ENCODE data around the gene R3HDM4.

Gene R3HDM4

DNA sequence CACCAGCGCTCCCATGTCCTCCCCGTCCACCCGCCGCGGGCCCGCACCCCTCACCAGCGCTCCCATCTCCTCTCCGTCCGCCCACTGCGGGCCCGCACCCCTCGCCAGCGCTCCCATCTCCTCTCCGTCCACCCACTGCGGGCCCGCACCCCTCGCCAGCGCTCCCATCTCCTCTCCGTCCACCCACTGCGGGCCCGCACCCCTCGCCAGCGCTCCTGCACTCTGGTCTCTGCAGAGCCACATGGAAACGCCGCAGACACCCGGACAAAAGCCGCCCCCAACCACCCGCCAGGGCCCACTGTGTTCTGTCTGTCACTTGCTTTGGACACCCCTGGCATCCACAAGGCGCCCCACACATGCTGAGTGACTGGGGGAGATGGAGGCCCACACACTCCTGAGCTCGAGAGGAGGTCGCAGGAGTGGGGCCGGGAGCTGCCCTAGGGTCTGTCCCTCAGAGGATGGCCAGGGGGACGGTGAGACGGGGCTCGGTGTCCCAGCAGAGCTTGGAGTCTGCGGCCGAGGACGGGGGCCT, 46.2 kb downstream of the R3HDM4 start:
- Histone ChIP-seq H3K4me3 (ENCODE audit: insufficient read depth, low read depth, low read length, poor library complexity, severe bottlenecking) (no peak overlapping the region), H3K4me1 (ENCODE audit: control insufficient read depth, insufficient read depth, low read length, poor library complexity, severe bottlenecking) (peaks cover 14% of the 10 kb centered on the region), H3K27me3 (replicated peaks; ENCODE audit: control insufficient read depth, insufficient read depth, low read length, poor library complexity, severe bottlenecking) (no peaks in the 10 kb centered on the region), H3K36me3 (ENCODE audit: control insufficient read depth, insufficient read depth, low read length) (peaks cover 37% of the 10 kb centered on the region), H3K9me3 (ENCODE audit: control insufficient read depth, low read length) (no peaks in the 10 kb centered on the region), H3K27ac (ENCODE audit: insufficient read depth, low read length, poor library complexity, severe bottlenecking) (no peak overlapping the region)
- no peak for DNase-seq

DNA sequence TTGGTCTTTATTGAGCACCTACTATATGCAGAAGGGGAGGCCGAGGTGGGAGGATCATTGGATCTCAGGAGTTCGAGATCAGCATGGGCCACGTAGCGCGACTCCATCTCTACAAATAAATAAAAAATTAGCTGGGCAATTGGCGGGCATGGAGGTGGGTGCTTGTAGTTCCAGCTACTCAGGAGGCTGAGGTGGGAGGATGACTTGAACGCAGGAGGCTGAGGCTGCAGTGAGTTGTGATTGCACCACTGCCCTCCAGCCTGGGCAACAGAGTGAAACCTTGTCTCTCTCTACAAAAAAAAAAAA, 49.8 kb downstream of the R3HDM4 start:
- Histone ChIP-seq H3K4me1 (ENCODE audit: control insufficient read depth, insufficient read depth, low read length, poor library complexity, severe bottlenecking) (peaks cover 22% of the 10 kb centered on the region), H3K27ac (ENCODE audit: insufficient read depth, low read length, poor library complexity, severe bottlenecking) (no peak overlapping the region), H3K27me3 (replicated peaks; ENCODE audit: control insufficient read depth, insufficient read depth, low read length, poor library complexity, severe bottlenecking) (peaks cover 8% of the 10 kb centered on the region), H3K4me3 (ENCODE audit: insufficient read depth, low read depth, low read length, poor library complexity, severe bottlenecking) (peak overlapping the region; percentile 33), H3K36me3 (ENCODE audit: control insufficient read depth, insufficient read depth, low read length) (peaks cover 9% of the 10 kb centered on the region), H3K9me3 (ENCODE audit: control insufficient read depth, low read length) (no peaks in the 10 kb centered on the region)
- no peak for DNase-seq

DNA sequence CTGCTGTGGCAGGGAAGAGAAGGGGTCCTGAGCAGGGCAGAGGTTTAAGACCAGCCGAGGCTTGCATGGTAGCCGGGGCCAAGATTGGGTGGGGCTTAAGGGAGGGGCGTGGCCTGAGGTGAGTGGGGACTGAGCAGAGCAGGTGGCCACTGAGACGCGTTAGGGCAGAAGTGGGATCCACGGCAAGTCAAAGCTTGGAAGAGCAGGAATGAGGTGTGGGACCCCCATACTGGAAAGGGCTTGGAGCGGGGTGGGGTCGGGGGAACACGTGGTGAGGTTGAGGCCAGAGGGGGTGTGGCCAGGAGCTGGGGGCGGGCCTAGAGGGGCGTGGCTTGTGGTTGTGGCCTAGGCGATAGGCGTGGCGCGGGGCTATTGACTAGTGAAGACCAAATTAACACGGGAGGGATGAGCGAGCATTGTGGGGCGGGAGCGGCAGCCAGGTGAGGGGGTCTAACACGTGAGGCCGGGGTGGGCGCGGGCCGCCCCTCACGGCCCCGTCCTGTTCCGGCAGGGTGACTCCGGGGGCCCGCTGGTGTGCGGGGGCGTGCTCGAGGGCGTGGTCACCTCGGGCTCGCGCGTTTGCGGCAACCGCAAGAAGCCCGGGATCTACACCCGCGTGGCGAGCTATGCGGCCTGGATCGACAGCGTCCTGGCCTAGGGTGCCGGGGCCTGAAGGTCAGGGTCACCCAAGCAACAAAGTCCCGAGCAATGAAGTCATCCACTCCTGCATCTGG, 50.3 kb downstream of the R3HDM4 start:
- peaks cover 22% of the 10 kb centered on the region for H3K4me1 ChIP-seq (ENCODE audit: control insufficient read depth, insufficient read depth, low read length, poor library complexity, severe bottlenecking)
- peak; percentile 69 to 73 (median 72) for DNase-seq
- H3K9me3 ChIP-seq (ENCODE audit: control insufficient read depth, low read length) = no peaks in the 10 kb centered on the region
- peaks cover 5% of the 10 kb centered on the region for H3K36me3 ChIP-seq (ENCODE audit: control insufficient read depth, insufficient read depth, low read length)
- peak overlapping the region; percentile 33 for H3K4me3 ChIP-seq (ENCODE audit: insufficient read depth, low read depth, low read length, poor library complexity, severe bottlenecking)
- no peak overlapping the region for H3K27ac ChIP-seq (ENCODE audit: insufficient read depth, low read length, poor library complexity, severe bottlenecking)
- peaks cover 8% of the 10 kb centered on the region for H3K27me3 ChIP-seq (replicated peaks; ENCODE audit: control insufficient read depth, insufficient read depth, low read length, poor library complexity, severe bottlenecking)

DNA sequence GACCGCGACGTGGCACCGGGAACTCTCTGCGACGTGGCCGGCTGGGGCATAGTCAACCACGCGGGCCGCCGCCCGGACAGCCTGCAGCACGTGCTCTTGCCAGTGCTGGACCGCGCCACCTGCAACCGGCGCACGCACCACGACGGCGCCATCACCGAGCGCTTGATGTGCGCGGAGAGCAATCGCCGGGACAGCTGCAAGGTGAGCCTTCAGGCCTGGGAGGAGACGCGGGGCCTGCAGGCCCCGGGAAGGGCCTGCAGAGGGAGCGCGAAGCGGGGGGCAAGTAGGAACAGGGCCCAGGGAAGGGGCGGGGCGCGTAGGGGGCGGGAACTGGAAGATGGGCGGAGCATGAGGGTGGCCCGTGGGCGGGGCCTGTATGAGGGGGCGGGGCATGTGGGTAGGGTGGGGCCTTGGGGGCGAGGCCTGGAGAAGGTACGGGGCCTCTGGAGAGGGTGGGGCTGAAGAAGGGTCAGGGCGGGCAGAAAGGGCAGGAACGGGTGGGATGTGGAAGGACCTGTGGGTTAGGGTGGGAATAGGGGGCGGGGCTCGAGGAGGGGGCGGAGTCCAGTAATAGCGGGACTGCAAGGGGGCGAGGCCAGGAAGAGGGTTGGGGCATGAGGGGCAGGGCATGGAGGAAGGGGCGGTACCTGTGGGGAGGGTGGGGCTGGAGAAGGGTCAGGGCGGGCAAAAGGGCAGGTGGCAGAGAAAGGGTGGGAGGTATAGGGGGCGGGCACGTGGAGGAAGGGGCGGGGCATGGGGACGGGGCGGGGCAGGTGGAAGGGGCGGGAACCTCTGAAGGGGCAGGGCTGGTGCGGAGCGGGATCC, 51.1 kb downstream of the R3HDM4 start:
- H3K9me3 ChIP-seq (ENCODE audit: control insufficient read depth, low read length) = no peaks in the 10 kb centered on the region
- H3K27me3 ChIP-seq (replicated peaks; ENCODE audit: control insufficient read depth, insufficient read depth, low read length, poor library complexity, severe bottlenecking) = peaks cover 8% of the 10 kb centered on the region
- no peak overlapping the region for H3K4me3 ChIP-seq (ENCODE audit: insufficient read depth, low read depth, low read length, poor library complexity, severe bottlenecking)
- peaks cover 22% of the 10 kb centered on the region for H3K4me1 ChIP-seq (ENCODE audit: control insufficient read depth, insufficient read depth, low read length, poor library complexity, severe bottlenecking)
- no peak overlapping the region for H3K27ac ChIP-seq (ENCODE audit: insufficient read depth, low read length, poor library complexity, severe bottlenecking)
- H3K36me3 ChIP-seq (ENCODE audit: control insufficient read depth, insufficient read depth, low read length) = no peaks in the 10 kb centered on the region
- DNase-seq = peak; percentile 52 to 64 (median 56)

DNA sequence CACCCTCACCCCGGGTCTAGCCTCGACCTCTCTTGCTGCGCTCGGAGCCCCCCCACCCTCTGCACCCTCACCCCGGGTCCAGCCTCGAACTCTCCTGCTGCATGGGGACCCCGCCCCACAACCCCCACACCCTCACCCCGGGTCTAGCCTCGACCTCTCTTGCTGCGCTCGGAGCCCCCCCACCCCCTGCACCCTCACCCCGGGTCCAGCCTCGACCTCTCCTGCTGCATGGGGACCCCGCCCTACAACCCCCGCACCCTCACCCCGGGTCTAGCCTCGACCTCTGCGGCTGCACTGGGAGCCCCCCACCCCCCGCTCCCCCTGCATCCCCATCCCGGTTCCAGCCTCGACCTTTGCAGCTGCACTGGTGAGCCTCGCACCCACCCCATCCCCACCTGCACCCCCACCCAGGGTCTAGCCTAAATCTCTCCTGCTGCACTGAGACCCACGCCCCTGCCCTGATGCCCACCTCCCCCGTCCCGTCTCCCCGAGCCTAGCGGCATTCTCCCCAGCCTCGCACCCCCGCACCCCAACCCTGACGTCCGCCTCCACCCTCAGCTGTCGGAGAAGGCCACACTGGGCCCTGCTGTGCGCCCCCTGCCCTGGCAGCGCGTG, 51.8 kb downstream of the R3HDM4 start:
- Histone ChIP-seq H3K27ac (ENCODE audit: insufficient read depth, low read length, poor library complexity, severe bottlenecking) (no peak overlapping the region), H3K4me3 (ENCODE audit: insufficient read depth, low read depth, low read length, poor library complexity, severe bottlenecking) (no peak overlapping the region), H3K4me1 (ENCODE audit: control insufficient read depth, insufficient read depth, low read length, poor library complexity, severe bottlenecking) (peaks cover 22% of the 10 kb centered on the region), H3K9me3 (ENCODE audit: control insufficient read depth, low read length) (no peaks in the 10 kb centered on the region), H3K36me3 (ENCODE audit: control insufficient read depth, insufficient read depth, low read length) (no peaks in the 10 kb centered on the region), H3K27me3 (replicated peaks; ENCODE audit: control insufficient read depth, insufficient read depth, low read length, poor library complexity, severe bottlenecking) (peaks cover 8% of the 10 kb centered on the region)
- no peak for DNase-seq

DNA sequence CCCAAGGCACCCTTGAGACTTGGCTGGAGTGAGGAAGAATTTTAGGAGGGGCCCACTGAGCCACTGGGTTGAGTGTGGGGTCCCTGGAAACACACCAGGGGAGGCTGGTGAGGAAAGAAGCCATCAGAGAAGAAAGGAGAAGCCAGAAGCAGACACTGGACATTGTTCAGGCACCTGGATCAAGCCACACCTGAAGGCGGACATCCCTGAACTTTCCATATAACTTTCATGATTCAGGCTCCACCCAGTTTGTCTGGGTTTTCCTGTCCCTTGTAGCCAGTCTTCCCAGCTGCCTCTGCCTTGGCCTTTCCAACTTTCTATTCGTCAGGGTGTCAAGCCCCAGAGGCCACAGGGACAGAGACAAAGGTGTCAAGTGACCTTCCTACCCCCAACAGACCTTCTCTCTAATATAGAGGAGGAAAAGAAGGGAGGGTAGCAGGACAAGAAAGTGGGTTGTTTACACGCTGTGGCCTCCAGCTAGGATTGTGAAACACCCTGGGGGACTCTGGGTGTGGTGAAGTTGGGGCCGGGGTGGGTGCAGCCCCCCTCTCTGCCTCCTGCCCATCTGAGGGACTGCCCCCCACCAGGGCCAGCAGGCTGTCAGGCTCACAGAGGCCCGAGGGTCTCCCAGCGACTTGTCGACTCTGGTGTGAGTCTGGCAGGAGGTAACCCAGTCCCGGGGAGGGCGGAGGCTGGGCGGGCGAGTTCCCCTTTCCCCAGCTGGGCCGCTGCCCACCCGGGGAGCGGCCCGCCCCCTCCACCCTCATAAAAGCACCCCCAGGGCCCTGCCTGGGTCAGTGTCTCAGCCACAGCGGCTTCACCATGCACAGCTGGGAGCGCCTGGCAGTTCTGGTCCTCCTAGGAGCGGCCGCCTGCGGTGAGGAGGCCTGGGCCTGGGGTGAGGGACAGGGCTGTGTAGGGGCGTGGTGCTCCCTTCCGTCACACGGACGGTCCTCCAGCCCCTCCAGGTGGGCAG, 53.9 kb downstream of the R3HDM4 start, which contains the start of gene CFD:
TSS of gene CFD (plus strand) at position 797 of the 976 bp plus-strand sequence. CDS start at position 823, 26 bp downstream.
- H3K4me3 ChIP-seq (ENCODE audit: insufficient read depth, low read depth, low read length, poor library complexity, severe bottlenecking) = peak within 1 kb of the TSS; percentile 40
- DNase-seq = no peak
- no peaks in the 10 kb centered on the region for H3K9me3 ChIP-seq (ENCODE audit: control insufficient read depth, low read length)
- no peaks in the 10 kb centered on the region for H3K36me3 ChIP-seq (ENCODE audit: control insufficient read depth, insufficient read depth, low read length)
- peaks cover 8% of the 10 kb centered on the region for H3K27me3 ChIP-seq (replicated peaks; ENCODE audit: control insufficient read depth, insufficient read depth, low read length, poor library complexity, severe bottlenecking)
- H3K4me1 ChIP-seq (ENCODE audit: control insufficient read depth, insufficient read depth, low read length, poor library complexity, severe bottlenecking) = peaks cover 21% of the 10 kb centered on the region
- no peak within 1 kb of the TSS for H3K27ac ChIP-seq (ENCODE audit: insufficient read depth, low read length, poor library complexity, severe bottlenecking)

DNA sequence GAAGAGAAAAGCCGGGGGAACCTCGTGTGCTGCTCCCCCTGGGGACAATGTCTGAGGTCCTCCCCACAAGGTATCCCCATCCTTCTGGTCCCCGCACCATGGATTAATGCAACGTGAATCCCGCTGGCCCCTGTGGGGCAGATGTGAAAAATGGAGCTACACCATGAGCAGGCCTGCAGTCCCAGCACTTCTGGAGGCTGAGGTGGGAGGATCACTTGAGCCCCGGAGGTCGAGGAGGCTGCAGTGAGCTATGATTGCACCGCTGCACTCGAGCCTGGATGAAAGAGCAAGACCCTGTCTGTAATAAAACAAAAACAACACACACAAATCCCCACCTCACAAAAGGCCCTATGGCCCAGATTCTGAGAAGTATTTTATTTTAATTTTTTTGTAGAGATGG, 54.7 kb downstream of the R3HDM4 start:
- no peak for DNase-seq
- no peaks in the 10 kb centered on the region for H3K36me3 ChIP-seq (ENCODE audit: control insufficient read depth, insufficient read depth, low read length)
- H3K4me3 ChIP-seq (ENCODE audit: insufficient read depth, low read depth, low read length, poor library complexity, severe bottlenecking) = no peak overlapping the region
- H3K27ac ChIP-seq (ENCODE audit: insufficient read depth, low read length, poor library complexity, severe bottlenecking) = no peak overlapping the region
- H3K27me3 ChIP-seq (replicated peaks; ENCODE audit: control insufficient read depth, insufficient read depth, low read length, poor library complexity, severe bottlenecking) = peaks cover 8% of the 10 kb centered on the region
- peaks cover 18% of the 10 kb centered on the region for H3K4me1 ChIP-seq (ENCODE audit: control insufficient read depth, insufficient read depth, low read length, poor library complexity, severe bottlenecking)
- no peaks in the 10 kb centered on the region for H3K9me3 ChIP-seq (ENCODE audit: control insufficient read depth, low read length)

DNA sequence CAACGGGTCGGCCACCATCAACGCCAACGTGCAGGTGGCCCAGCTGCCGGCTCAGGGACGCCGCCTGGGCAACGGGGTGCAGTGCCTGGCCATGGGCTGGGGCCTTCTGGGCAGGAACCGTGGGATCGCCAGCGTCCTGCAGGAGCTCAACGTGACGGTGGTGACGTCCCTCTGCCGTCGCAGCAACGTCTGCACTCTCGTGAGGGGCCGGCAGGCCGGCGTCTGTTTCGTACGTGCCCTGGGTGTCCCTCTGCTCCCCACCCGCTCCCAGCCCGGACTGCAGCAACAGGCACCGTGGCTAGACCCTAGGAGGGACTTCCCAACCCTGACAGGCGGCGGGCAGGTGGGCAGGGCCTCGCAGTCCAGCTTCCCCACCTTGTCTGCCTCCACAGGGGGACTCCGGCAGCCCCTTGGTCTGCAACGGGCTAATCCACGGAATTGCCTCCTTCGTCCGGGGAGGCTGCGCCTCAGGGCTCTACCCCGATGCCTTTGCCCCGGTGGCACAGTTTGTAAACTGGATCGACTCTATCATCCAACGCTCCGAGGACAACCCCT, 57.4 kb downstream of the R3HDM4 start:
- Histone ChIP-seq H3K27me3 (replicated peaks; ENCODE audit: control insufficient read depth, insufficient read depth, low read length, poor library complexity, severe bottlenecking) (peaks cover 15% of the 10 kb centered on the region), H3K27ac (ENCODE audit: insufficient read depth, low read length, poor library complexity, severe bottlenecking) (no peak overlapping the region), H3K4me3 (ENCODE audit: insufficient read depth, low read depth, low read length, poor library complexity, severe bottlenecking) (no peak overlapping the region), H3K36me3 (ENCODE audit: control insufficient read depth, insufficient read depth, low read length) (no peaks in the 10 kb centered on the region), H3K9me3 (ENCODE audit: control insufficient read depth, low read length) (no peaks in the 10 kb centered on the region), H3K4me1 (ENCODE audit: control insufficient read depth, insufficient read depth, low read length, poor library complexity, severe bottlenecking) (peaks cover 3% of the 10 kb centered on the region)
- no peak for DNase-seq

DNA sequence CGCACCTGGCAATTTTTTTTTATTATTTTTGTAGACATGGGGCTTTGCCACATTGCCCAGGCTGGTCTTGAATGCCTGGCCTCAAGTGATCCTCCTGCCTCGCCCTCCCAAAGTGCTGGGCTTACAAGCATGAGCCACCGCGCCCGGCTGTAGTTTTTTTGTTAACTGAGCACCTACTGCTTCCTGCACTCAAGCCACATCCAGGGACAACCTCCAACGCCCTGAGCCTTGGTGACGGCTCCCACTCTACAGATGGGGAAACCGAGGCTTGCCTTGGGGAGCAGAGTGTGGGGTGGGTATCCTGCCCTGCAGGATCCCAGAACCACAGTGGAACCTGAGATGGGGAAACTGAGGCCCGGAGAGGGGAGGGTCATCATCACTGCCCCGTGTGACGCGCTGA, 57.9 kb downstream of the R3HDM4 start:
- Histone ChIP-seq H3K4me3 (ENCODE audit: insufficient read depth, low read depth, low read length, poor library complexity, severe bottlenecking) (no peak overlapping the region), H3K9me3 (ENCODE audit: control insufficient read depth, low read length) (no peaks in the 10 kb centered on the region), H3K36me3 (ENCODE audit: control insufficient read depth, insufficient read depth, low read length) (no peaks in the 10 kb centered on the region), H3K4me1 (ENCODE audit: control insufficient read depth, insufficient read depth, low read length, poor library complexity, severe bottlenecking) (no peaks in the 10 kb centered on the region), H3K27ac (ENCODE audit: insufficient read depth, low read length, poor library complexity, severe bottlenecking) (no peak overlapping the region), H3K27me3 (replicated peaks; ENCODE audit: control insufficient read depth, insufficient read depth, low read length, poor library complexity, severe bottlenecking) (peaks cover 19% of the 10 kb centered on the region)
- no peak for DNase-seq
